Hepatic stellate cell (primary cell): ENCODE results near the gene CPO.

Experiments
- DNase-seq: peaks from one replicate; pipeline ENCODE4 v3.0.0; 2011; ENCODE audit warnings: low spot score

CPO gene

GRCh38 chr2:207015901-207016300 is 76.6 kb downstream of the CPO start:
- DNase-seq = no peak
